Activated CD4-positive, alpha-beta T cell treated with anti-CD3 and anti-CD28 coated beads, Interleukin-2, amount 10 ng/mL, durations not matched to agents 24 days and 14 days (primary cell): ENCODE measurements around the gene FOXP4. TPM values are rescaled to one million over a fixed set of nuclear protein-coding genes. Genes with fewer than 3 reads are reported as not detected.

Experiments used
- DNase-seq: peaks from one replicate; pipeline ENCODE4 v3.0.0; 2022
- H3K27ac Mint-ChIP-seq: one replicate; pipeline ENCODE4 v1.8.0; 2022; ENCODE audit warnings: mild to moderate bottlenecking, mixed read lengths
- H3K27me3 Mint-ChIP-seq: one replicate; pipeline ENCODE4 v1.8.0; 2022; ENCODE audit warnings: mixed read lengths
- H3K36me3 Mint-ChIP-seq: one replicate; pipeline ENCODE4 v1.8.0; 2022; ENCODE audit warnings: low read depth, mild to moderate bottlenecking, mixed read lengths
- H3K4me1 Mint-ChIP-seq: one replicate; pipeline ENCODE4 v1.8.0; 2021; ENCODE audit warnings: mixed read lengths
- H3K4me3 Mint-ChIP-seq: one replicate; pipeline ENCODE4 v1.8.0; 2022; ENCODE audit warnings: mild to moderate bottlenecking, moderate library complexity, mixed read lengths
- H3K9me3 Mint-ChIP-seq: one replicate; pipeline ENCODE4 v1.8.0; 2021; ENCODE audit warnings: mixed read lengths
- intact Hi-C: fragments of 100-400 bp; cut with micrococcal nuclease; formaldehyde crosslinking; loops from one replicate; pipeline ENCODE4 v1.15.1; 2023
- total RNA-seq: library from RNA; stranded (reverse); gene quantifications from 2 replicates; pipeline ENCODE4 v1.2.3, GENCODE V29; 2022

The FOXP4 gene
- total RNA-seq, 1 donor from 2014 or later: 16.9 TPM

DNA sequence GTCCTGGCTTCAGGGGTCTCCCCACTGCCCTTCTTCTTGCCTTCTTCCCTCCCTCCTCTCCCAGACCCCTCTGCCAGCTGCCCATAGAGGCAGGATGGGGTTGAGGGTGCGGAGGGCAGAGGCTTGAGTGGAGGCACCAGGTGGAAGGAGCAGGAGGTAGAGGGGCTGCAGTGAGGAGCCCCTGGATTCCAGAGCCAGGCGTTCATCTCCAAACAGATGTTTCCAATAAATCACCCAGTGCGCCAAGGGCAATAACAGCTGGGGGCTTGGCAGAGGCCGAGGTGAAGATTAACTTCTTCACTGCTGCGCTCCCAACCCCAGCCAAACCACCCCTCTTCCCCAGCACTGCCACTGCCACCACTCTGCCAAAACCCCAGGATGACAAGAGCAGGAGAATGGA, 102.7 kb downstream of the FOXP4 start:
- no peaks in the 10 kb centered on the region for H3K4me1 Mint-ChIP-seq
- intact Hi-C loops: no loop called here

DNA sequence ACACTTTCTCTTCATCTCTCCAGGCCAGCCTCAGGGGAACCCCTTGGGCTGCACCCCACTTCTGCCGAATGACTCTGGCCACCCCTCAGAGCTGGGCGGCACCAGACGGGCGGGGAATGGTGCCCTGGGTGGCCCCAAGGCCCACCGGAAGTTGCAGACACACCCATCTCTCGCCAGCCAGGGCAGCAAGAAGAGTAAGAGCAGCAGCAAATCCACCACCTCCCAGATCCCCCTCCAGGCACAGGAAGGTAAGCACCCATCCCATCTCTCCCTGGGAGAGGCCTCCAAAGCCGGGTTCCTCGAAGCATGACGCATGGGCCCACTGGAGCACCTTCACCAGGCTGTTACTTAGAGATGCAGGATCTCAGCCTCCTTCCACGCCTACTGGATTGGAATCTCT, 103.4 kb downstream of the FOXP4 start:
- no peaks in the 10 kb centered on the region for H3K27me3 Mint-ChIP-seq

More for the DNA sequence above, 102.7 kb downstream of the FOXP4 start:
- no peak for DNase-seq
- no peaks in the 10 kb centered on the region for H3K27me3 Mint-ChIP-seq
- no peaks in the 10 kb centered on the region for H3K9me3 Mint-ChIP-seq
- H3K36me3 Mint-ChIP-seq: no peaks in the 10 kb centered on the region
- H3K27ac Mint-ChIP-seq: no peak overlapping the region
- H3K4me3 Mint-ChIP-seq: no peak overlapping the region

DNA sequence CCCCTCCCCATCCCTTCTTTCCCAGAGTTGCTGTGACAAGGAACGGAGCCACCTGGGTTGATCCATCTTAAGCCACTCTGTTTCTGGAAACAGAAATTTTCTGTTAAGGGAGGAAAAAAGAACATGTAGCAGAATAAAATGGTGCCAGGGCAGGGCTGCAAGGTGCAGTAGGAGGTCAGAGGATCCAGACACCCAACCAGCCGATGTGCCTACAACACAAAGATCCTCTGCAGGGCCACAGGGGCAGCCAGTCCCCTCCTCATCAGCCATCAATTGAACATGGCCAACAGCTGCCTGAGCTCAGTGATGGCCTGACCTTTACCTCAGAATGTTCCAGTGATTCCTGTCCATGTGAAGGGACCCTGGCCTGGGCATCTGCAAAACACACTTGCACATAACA, 103.9 kb downstream of the FOXP4 start:
- no peak overlapping the region for H3K4me3 Mint-ChIP-seq
- no peaks in the 10 kb centered on the region for H3K27me3 Mint-ChIP-seq
- intact Hi-C loops: no loop called here
- H3K4me1 Mint-ChIP-seq: no peaks in the 10 kb centered on the region
- no peak for DNase-seq
- no peaks in the 10 kb centered on the region for H3K9me3 Mint-ChIP-seq
- H3K36me3 Mint-ChIP-seq: no peaks in the 10 kb centered on the region
- no peak overlapping the region for H3K27ac Mint-ChIP-seq

More for the DNA sequence above, 103.4 kb downstream of the FOXP4 start:
- H3K27ac Mint-ChIP-seq: no peak overlapping the region
- no peaks in the 10 kb centered on the region for H3K9me3 Mint-ChIP-seq
- no peaks in the 10 kb centered on the region for H3K4me1 Mint-ChIP-seq
- intact Hi-C loops: no loop called here
- no peaks in the 10 kb centered on the region for H3K36me3 Mint-ChIP-seq
- DNase-seq: no peak
- no peak overlapping the region for H3K4me3 Mint-ChIP-seq

DNA sequence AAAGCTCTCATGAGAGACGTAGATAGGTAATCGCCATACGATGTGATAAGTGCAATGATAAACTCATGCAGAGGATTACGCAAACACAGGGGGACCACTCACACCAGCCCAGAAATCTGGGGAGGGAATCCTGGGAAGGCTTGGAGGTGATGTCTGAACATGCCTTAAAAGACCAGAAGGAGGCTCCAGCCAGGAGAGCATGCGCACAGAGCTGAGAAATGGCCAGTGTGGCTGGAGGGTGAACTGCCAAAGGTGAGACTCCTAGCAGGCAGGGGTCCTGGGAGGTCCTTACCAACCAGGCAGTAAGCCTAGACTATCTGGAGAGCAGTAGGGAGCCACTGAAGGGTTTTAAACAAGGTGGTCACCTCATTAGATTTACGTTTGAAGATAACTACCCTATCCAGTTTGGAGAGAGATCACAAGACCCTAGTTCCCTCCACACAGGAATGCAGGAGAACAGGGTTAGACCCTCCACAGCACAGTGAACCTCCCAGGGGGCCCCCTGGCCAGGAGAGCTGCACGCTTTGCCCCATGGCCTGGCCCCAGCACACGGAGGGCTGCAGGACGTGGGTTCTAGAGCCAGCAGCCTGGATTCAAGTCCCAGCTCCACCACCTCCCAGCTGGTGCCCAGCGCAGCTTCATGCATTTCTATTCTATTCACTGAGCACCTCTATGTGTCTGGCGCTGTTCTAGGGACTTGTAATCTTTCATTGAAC, 105.2 kb downstream of the FOXP4 start:
- Mint-ChIP-seq H3K4me3 (no peak overlapping the region), H3K27me3 (peaks cover 3% of the 10 kb centered on the region), H3K27ac (no peak overlapping the region), H3K9me3 (no peaks in the 10 kb centered on the region), H3K36me3 (no peaks in the 10 kb centered on the region), H3K4me1 (no peaks in the 10 kb centered on the region)
- intact Hi-C loops: no loop called here
- DNase-seq: no peak

Other genes with a start within 250 kb of the FOXP4 start
- gene NCR2, start 210.8 kb upstream of the FOXP4 start, total RNA-seq: not detected in 2 replicates
- not detected in 2 replicates for gene MDFI, start 92.1 kb downstream of the FOXP4 start, total RNA-seq
- 14.1 and 14.9 TPM in 2 replicates for gene TFEB, start 189.2 kb downstream of the FOXP4 start, total RNA-seq
- not detected in 2 replicates for gene PGC, start 201.0 kb downstream of the FOXP4 start, total RNA-seq
- gene FRS3, start 233.5 kb downstream of the FOXP4 start, total RNA-seq: 4.7 and 6.8 TPM in 2 replicates
- not detected in 2 replicates for gene PRICKLE4, start 234.4 kb downstream of the FOXP4 start, total RNA-seq
- 367 and 376 TPM in 2 replicates for gene TOMM6, start 241.3 kb downstream of the FOXP4 start, total RNA-seq